Stimulated activated effector memory CD8-positive, alpha-beta T cell treated with anti-CD3 and anti-CD28 coated beads, Interleukin-12 subunit alpha, Interleukin-12 subunit beta, amount 100 ng/mL, for 72 hours (primary cell): ENCODE measurements around the gene POM121C.
"Not testable (repeated sequence)": the region's sequence is repeated elsewhere in the genome, so short reads cannot be mapped to it uniquely, and the experiment has no call there.

Source experiments
- ATAC-seq: fragments of 150-1000 bp; cut with Tn5 transposase; 2 replicates; pipeline ENCODE4 v1.10.0; 2021
- DNase-seq, 2 donors: peaks; one replicate each; pipeline ENCODE4 v3.0.0; 2021 to 2022; ENCODE audit warnings: low spot score in 2 of 2
- H3K27ac Mint-ChIP-seq: one replicate; pipeline ENCODE4 v1.8.0; 2022; ENCODE audit warnings: mild to moderate bottlenecking, mixed read lengths
- H3K36me3 Mint-ChIP-seq: one replicate; pipeline ENCODE4 v1.8.0; 2022; ENCODE audit warnings: mild to moderate bottlenecking, mixed read lengths
- H3K4me1 Mint-ChIP-seq: one replicate; pipeline ENCODE4 v1.8.0; 2022; ENCODE audit warnings: mixed read lengths
- H3K4me3 Mint-ChIP-seq: one replicate; pipeline ENCODE4 v1.8.0; 2022; ENCODE audit warnings: mild to moderate bottlenecking, mixed read lengths
- H3K9me3 Mint-ChIP-seq: one replicate; pipeline ENCODE4 v1.8.0; 2022; ENCODE audit warnings: mixed read lengths

Gene POM121C

DNA sequence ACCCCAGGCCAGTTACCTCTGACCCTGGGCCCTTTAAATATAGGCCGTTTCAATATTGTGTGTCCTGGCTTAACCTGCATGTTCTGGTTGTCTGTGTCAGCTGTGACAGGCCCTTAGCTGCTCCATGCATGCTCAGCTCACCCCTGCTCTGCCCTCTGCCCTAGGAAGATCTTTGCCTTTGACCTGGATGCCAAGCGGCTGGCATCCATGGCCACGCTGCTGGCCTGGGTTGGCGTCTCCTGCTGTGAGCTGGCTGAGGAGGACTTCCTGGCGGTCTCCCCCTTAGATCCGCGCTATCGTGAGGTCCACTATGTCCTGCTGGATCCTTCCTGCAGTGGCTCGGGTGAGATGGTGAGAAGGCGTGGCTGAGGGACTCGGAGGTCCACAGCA, 70.7 kb downstream of the POM121C start:
- DNase-seq, ATAC-seq, H3K9me3 Mint-ChIP-seq, H3K27ac Mint-ChIP-seq, H3K4me1 Mint-ChIP-seq, H3K4me3 Mint-ChIP-seq: not testable (repeated sequence)
- H3K36me3 Mint-ChIP-seq, result peaks cover 48% of the 10 kb centered on the region

DNA sequence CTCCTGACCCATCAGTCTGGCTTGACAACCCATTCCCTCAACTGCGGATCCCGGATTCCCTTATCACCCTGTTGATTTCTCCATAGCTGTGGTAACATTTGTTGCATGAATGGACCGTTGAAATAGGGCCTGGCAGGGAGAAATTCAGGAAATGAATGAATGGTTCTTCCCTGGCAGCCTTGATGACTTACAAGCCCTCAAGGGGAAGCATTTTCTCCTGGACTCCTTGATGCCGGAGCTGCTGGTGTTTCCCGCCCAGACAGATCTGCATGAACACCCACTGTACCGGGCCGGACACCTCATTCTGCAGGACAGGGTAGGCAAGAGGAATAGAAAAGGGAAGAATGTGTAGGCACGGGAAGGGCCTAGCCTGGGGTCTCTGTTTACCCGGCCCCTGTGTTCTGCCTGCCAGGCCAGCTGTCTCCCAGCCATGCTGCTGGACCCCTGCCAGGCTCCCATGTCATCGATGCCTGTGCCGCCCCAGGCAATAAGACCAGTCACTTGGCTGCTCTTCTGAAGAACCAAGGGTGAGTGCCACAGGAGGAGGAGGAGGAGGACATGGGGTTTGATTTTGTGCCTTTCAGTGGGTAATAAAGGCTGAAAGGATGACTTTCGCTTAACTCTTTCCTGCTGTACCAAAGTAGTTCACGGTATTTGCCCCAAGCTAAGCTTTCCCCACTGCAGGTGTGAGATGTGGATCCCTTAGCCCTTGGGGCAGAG, 71.2 kb downstream of the POM121C start:
- not testable (repeated sequence) for ATAC-seq, H3K4me3 Mint-ChIP-seq, H3K9me3 Mint-ChIP-seq, DNase-seq, H3K4me1 Mint-ChIP-seq, H3K27ac Mint-ChIP-seq
- peaks cover 43% of the 10 kb centered on the region for H3K36me3 Mint-ChIP-seq

DNA sequence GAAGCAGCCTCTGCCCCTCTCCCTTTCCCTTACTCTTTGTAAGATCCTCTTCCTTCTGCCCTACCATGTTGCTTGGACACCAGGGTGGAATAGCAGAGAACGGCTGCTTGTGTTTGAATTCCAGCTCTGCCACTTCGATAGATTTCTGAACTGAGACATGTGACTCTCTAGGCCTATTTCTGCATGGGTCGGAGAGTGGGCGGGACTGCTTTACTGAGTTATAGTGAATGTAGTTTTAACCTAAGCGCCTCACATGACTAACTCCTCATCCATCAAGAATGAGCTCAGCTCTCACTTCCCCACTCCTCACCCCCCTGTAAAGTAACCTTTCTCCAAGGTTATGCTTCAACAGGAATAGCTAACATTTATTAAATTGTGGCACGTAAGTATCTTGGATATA, 71.9 kb downstream of the POM121C start:
- not testable (repeated sequence) for ATAC-seq, H3K4me1 Mint-ChIP-seq, H3K9me3 Mint-ChIP-seq, H3K4me3 Mint-ChIP-seq, H3K27ac Mint-ChIP-seq, DNase-seq
- peaks cover 36% of the 10 kb centered on the region for H3K36me3 Mint-ChIP-seq

DNA sequence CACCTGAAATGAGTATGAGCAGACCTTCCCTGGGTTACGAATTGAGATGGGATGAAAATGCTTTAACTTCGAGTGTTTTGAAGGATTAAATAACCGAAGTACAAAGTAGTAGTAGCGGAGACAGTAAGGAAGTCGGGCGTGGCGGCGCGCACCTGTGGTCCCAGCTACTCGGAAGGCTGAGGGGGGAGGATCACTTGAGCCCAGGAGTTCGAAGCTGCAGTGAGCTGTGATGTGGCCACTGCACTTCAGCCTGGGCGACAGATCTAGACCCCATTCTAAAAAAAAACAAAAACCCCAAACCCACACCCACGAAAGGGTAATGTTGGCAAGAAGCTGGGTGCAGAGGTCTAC, 75.3 kb downstream of the POM121C start:
- H3K4me3 Mint-ChIP-seq, H3K9me3 Mint-ChIP-seq, DNase-seq, H3K4me1 Mint-ChIP-seq, H3K27ac Mint-ChIP-seq: not testable (repeated sequence)
- ATAC-seq, result peak; percentile 3
- peaks cover 11% of the 10 kb centered on the region for H3K36me3 Mint-ChIP-seq

DNA sequence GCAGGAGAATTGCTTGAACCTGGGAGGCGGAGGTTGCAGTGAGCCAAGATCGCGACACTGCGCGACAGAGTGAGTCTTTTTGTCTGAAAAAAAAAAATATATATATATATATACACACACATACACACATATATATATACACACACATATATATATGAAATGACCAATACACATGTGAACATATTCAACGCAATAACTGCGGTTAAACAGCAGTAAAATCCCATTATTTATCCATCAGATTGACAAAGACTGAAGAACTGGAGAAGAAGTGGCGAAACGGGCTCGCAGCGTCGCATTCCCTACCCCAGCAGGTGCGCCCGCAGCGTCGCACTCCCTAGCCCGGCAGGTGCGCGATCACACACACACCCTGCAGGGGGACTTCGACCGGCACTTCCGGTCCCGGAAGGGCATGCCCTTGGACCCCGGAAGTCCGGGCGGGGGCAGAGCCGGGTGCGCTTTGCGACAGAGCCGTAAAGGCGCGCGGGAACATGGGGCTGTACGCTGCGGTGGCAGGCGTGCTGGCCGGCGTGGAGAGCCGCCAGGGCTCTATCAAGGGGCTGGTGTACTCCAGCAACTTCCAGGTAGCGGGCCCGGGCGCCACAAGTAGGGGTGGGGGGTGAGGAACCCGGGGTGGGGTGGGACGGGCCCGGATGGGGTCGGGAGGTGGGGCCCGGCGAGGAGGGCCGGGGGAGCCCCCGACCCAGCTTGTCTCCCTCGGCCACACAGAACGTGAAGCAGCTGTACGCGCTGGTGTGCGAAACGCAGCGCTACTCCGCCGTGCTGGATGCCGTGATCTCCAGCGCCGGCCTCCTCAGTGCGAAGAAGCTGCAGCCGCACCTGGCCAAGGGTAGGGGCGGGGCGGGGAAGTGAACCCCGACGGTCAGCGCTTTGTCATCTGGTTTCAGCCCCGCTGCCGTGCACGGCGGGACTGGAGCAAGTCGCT, 75.9 kb downstream of the POM121C start:
- not testable (repeated sequence) for H3K4me3 Mint-ChIP-seq, H3K9me3 Mint-ChIP-seq, H3K27ac Mint-ChIP-seq, H3K36me3 Mint-ChIP-seq, H3K4me1 Mint-ChIP-seq
- ATAC-seq (peak; percentile 97), DNase-seq (peak in 1 of 2 donors; percentile 58)

DNA sequence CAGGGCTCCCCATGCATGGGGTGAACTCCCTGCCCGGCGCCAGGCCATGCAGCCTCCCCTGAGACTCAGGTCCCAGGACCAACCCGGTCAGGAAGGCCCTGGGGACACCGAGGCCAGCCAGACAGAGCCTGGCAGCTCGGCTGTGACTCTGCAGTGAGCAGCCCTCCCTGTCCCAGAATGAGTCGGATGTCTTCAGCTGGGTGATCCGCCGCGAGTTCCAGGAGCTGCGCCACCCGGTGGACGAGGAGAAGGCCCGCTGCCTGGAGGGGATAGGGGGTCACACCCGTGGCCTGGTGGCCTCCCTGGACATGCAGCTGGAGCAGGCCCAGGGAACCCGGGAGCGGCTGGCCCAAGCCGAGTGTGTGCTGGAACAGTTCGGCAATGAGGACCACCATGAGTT, 81.4 kb downstream of the POM121C start:
- not testable (repeated sequence) for H3K36me3 Mint-ChIP-seq, H3K4me1 Mint-ChIP-seq, DNase-seq, H3K27ac Mint-ChIP-seq, H3K4me3 Mint-ChIP-seq, H3K9me3 Mint-ChIP-seq
- ATAC-seq, result peak; percentile 48

DNA sequence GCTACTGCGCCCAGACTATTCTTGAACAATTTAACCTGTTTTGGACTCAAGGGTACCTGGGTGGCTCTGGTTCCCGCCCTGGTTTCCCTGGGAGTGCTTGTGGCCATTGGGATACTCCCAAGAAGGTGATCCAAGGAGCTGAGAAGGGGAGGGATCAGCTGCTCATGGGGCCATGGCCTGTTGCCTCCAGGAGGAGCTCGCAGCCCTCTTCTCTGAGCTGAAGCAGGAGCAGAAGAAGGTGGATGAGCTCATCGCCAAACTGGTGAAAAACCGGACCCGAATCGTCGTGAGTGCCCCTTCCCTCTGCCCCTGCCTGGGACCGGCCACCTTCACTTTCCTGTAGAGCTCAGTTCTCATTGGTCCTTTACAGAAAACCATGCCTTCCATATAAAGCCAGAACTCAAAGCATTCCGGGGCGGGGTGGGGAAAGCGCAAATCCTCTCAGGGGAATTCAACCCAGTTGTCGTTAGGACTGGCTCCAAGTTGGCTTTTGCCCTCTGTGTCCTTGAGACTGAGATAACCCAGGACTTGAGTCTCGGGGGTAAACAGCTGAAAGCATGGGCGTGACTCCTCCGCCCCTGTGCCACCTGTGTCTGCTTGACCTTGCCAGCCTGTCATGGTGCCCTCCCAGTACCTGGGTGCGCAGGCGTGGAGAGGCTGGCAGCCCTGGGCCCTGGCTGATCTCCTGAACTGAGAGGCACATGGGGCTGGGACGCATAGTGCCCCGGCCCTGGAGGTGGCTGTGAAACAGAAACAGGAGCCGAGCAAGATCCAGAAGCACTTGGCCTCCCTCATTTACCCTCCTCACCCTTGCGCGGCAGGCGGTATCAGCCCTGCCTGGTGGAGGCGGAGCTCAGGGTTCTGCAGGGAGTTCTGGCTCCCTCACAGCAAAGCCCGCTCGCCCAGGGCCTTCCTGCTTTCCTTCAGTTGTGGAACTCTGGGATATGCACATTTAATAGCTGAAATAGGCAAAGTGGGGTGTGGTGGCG, 82.3 kb downstream of the POM121C start:
- not testable (repeated sequence) for H3K4me1 Mint-ChIP-seq, DNase-seq, H3K4me3 Mint-ChIP-seq, H3K9me3 Mint-ChIP-seq, H3K36me3 Mint-ChIP-seq, ATAC-seq, H3K27ac Mint-ChIP-seq

DNA sequence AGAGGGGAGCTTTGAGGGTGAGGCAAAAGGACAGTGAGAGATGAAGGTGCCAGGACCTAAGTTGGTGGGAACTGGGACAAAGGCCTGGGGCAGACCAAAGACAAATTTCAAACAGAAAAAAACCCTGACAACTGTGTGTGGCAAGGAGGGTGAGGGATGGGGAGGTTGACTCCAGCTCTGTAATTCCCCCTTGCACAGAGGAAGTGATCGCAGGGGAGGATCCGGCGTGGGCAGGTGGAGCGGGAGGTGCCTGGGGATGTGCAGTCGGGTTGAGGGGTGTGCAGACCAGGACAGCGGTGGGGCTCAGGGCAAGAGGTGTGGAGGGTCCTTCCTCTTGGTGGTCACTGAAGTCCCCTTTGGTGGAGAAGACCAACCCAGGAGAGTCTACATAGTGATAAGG, 85.5 kb downstream of the POM121C start:
- DNase-seq, H3K9me3 Mint-ChIP-seq, H3K4me3 Mint-ChIP-seq, ATAC-seq, H3K4me1 Mint-ChIP-seq, H3K36me3 Mint-ChIP-seq, H3K27ac Mint-ChIP-seq: not testable (repeated sequence)

DNA sequence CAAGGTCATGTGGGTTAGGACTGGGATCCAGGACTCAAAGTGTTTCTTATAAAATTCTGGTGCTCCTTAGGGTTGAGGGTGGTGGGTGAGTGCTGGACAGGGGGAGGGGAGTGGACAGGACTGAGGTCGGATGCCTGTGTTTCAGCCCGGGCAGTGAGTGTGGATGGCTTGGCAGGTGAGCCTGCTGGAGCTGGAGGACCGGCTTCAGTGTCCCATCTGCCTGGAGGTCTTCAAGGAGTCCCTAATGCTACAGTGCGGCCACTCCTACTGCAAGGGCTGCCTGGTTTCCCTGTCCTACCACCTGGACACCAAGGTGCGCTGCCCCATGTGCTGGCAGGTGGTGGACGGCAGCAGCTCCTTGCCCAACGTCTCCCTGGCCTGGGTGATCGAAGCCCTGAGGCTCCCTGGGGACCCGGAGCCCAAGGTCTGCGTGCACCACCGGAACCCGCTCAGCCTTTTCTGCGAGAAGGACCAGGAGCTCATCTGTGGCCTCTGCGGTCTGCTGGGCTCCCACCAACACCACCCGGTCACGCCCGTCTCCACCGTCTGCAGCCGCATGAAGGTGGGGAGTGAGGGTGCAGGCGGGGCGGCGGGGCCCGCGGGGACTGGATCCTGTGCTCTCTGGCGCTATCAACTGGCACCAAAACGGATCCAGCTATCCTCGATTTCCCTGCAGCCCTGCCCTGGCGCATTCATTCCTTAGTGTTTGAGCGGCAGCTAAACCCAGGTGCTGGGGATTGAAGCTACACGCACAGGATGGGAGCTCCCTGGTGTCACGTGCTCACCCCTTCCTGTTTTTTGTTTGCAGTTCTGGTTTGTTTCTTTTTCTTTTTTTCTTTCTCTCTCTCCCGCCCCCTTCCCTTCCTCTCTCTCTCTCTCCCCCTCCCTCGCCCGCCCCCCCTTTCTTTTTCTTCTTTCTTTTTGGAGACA, 87.1 kb downstream of the POM121C start:
- H3K9me3 Mint-ChIP-seq, H3K27ac Mint-ChIP-seq, H3K4me3 Mint-ChIP-seq, H3K36me3 Mint-ChIP-seq, H3K4me1 Mint-ChIP-seq: not testable (repeated sequence)
- peak; percentile 73 for ATAC-seq
- peak in 1 of 2 donors; percentile 48 for DNase-seq

DNA sequence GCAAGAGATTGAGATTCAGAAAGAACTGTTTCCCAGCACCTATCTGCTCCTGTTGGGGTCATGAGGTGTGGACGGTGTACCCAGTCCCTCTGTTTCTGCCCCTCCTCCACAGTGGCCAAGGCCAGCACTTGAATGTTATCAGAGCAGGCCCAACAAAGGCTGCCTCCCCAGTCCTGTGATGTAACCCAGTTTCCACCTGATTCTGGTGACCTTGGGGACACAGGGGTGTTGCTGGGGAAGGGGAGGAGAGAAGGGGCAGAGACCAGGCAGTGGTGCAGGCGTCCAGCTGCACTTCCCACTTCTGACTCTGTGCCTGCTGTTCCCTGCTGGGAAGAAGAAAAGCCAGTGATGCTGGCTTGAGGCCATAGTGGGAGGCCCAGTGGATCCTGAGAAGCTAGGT, 88.2 kb downstream of the POM121C start:
- not testable (repeated sequence) for H3K36me3 Mint-ChIP-seq, H3K4me1 Mint-ChIP-seq, ATAC-seq, H3K27ac Mint-ChIP-seq, H3K9me3 Mint-ChIP-seq, H3K4me3 Mint-ChIP-seq, DNase-seq

DNA sequence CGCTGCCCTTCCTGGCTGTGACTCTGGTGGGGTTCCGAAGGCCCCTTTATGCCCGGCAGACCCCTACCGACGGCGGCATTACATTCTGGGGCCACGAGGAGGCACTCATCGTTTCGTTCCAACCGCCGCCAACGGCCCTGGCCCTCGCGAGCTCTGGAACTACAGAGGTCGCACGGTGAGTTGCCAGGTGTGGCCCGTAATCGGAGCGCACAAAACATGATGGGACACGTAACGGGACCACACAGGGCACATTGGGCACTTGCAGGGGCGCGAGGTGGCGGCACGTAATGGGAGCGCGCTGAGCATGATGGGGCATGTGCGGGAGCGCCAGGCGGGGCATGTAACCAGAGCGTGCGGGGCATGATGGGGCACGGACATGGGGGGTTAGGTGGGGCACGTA, 90.8 kb downstream of the POM121C start, which contains the start of gene TRIM73:
TSS of gene TRIM73 (plus strand) at position 301 of the 400 bp plus-strand sequence. CDS start 3,305 bp downstream, outside the sequence.
- H3K36me3 Mint-ChIP-seq, H3K27ac Mint-ChIP-seq, H3K4me1 Mint-ChIP-seq, H3K9me3 Mint-ChIP-seq, DNase-seq, ATAC-seq, H3K4me3 Mint-ChIP-seq: not testable (repeated sequence)

DNA sequence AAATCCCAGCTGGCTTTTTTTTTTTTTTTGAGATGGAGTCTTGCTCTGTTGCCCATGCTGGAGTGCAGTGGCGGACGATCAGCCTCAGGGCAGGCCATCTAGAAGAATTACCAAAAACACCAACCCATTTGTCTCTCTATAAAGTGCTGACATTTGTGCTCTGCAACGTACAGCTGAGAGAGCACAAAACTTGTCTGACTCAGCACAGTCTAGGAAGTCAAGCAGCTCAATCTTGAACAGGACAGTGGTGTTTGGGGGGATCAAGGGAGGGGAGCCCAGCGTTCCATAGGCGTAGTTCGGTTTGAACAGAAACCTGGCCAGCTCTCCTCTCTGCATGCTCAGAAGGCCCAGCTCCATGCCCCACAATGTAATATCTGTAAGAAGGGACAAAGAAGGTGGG, 92.9 kb downstream of the POM121C start:
- not testable (repeated sequence) for DNase-seq, H3K27ac Mint-ChIP-seq, H3K36me3 Mint-ChIP-seq, ATAC-seq, H3K9me3 Mint-ChIP-seq, H3K4me3 Mint-ChIP-seq, H3K4me1 Mint-ChIP-seq

DNA sequence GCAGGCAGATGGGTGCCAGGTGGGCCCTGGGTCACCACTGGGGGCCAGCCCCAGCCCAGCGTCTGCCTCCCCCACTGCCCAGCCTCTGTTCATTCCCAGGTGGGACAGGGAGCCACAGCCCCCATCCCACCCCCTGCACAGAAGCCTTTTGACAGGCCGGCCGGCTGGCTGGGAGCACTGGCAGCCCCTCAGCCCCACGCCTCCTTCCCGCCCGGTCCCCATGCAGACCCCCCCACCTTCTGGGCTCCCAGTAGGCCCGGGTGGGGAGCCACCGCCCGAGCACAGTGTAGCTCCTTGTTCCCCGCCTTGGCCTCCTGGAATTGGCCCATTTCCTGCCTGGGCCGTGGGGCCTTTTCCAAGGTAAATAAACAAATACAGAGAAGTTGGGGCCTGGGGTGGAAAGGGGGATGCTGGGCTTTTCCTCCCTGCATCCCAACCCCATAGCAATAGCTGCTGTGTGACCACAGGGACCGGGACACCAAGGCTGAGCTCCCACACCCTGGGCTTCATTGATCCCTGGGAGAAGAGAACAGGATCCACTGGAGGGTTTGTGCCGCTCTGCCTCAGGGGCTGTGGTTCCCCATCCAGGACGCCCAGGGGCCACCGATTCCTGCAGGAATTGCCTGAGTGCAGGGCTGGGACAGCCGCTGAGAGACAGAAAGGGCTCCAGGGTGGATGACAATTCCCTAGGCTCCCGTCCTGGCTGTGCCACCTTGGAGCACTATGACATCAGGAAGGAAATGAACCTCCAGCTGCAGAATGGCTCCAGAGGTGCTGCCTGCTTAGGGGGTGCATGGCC, 111.4 kb downstream of the POM121C start:
- H3K4me3 Mint-ChIP-seq, H3K4me1 Mint-ChIP-seq, H3K36me3 Mint-ChIP-seq, H3K27ac Mint-ChIP-seq, ATAC-seq, H3K9me3 Mint-ChIP-seq, DNase-seq: not testable (repeated sequence)
